Activated T-helper 2 cell treated with anti-CD3 and anti-CD28 coated beads, Interferon-gamma antibody, Interleukin-2, Interleukin-4, amounts not matched to agents 10 μg/mL and 5 μg/mL and 100 μg/mL, durations not matched to agents 14 hours and 24 hours and 36 hours (primary cell): ENCODE measurements around the gene PDZD8. TPM values are rescaled to one million over a fixed set of nuclear protein-coding genes. Genes with fewer than 3 reads are reported as not detected.
"Not testable (repeated sequence)": the region's sequence is repeated elsewhere in the genome, so short reads cannot be mapped to it uniquely, and the experiment has no call there.

Source experiments
- DNase-seq: peaks from one replicate; pipeline ENCODE4 v3.0.0; 2021; ENCODE audit warnings: low spot score
- H3K27ac Mint-ChIP-seq: one replicate; pipeline ENCODE4 v1.8.0; 2021; ENCODE audit warnings: mixed read lengths
- H3K27me3 Mint-ChIP-seq: one replicate; pipeline ENCODE4 v1.8.0; 2021; ENCODE audit warnings: low read depth, mixed read lengths
- H3K36me3 Mint-ChIP-seq: one replicate; pipeline ENCODE4 v1.8.0; 2021; ENCODE audit warnings: low read depth, mixed read lengths
- H3K4me1 Mint-ChIP-seq: one replicate; pipeline ENCODE4 v1.8.0; 2021; ENCODE audit warnings: low read depth, mixed read lengths
- H3K4me3 Mint-ChIP-seq: one replicate; pipeline ENCODE4 v1.8.0; 2021; ENCODE audit warnings: low read depth, mild to moderate bottlenecking, moderate library complexity, mixed read lengths
- H3K9me3 Mint-ChIP-seq: one replicate; pipeline ENCODE4 v1.8.0; 2021; ENCODE audit warnings: mixed read lengths
- intact Hi-C: fragments of 100-400 bp; cut with micrococcal nuclease; formaldehyde crosslinking; loops from one replicate; pipeline ENCODE4 v1.15.1; 2023
- total RNA-seq: library from RNA; stranded (reverse); gene quantifications from 2 replicates; pipeline ENCODE4 v1.2.3, GENCODE V29; 2022

The PDZD8 gene
- total RNA-seq, 1 donor from 2014 or later, result 22.0 TPM

- Mint-ChIP-seq H3K4me3 (no peak overlapping the region), H3K4me1 (no peaks in the 10 kb centered on the region), H3K27me3 (no peaks in the 10 kb centered on the region), H3K36me3 (peaks cover 9% of the 10 kb centered on the region), H3K9me3 (no peaks in the 10 kb centered on the region), H3K27ac (no peak overlapping the region)
- intact Hi-C loops, result no loop called here
- DNase-seq, result no peak
Observed at GRCh38 chr10:117294039-117294645, 81.1 kb downstream of the PDZD8 start.

- H3K4me3 Mint-ChIP-seq, H3K4me1 Mint-ChIP-seq, intact Hi-C loops, H3K36me3 Mint-ChIP-seq, DNase-seq, H3K27ac Mint-ChIP-seq, H3K27me3 Mint-ChIP-seq, H3K9me3 Mint-ChIP-seq: not testable (repeated sequence)
Observed at GRCh38 chr10:117290872-117291271, 84.4 kb downstream of the PDZD8 start.

GRCh38 chr10:117284716-117285494, 90.3 kb downstream of the PDZD8 start:
- intact Hi-C loops, result no loop called here
- Mint-ChIP-seq H3K9me3 (no peaks in the 10 kb centered on the region), H3K27me3 (no peaks in the 10 kb centered on the region), H3K4me1 (no peaks in the 10 kb centered on the region), H3K36me3 (peaks cover 26% of the 10 kb centered on the region), H3K27ac (no peak overlapping the region), H3K4me3 (no peak overlapping the region)
- DNase-seq, result no peak

GRCh38 chr10:117277675-117278074, 97.6 kb downstream of the PDZD8 start:
- no peaks in the 10 kb centered on the region for H3K36me3 Mint-ChIP-seq
- no peaks in the 10 kb centered on the region for H3K4me1 Mint-ChIP-seq
- no peaks in the 10 kb centered on the region for H3K27me3 Mint-ChIP-seq
- DNase-seq, result no peak
- no peak overlapping the region for H3K4me3 Mint-ChIP-seq
- no peaks in the 10 kb centered on the region for H3K9me3 Mint-ChIP-seq
- intact Hi-C loops, result no loop called here
- H3K27ac Mint-ChIP-seq, result no peak overlapping the region

- no peaks in the 10 kb centered on the region for H3K36me3 Mint-ChIP-seq
- H3K27me3 Mint-ChIP-seq, result peaks cover 2% of the 10 kb centered on the region
Observed at GRCh38 chr10:117275121-117275520, 100.1 kb downstream of the PDZD8 start.

GRCh38 chr10:117274509-117274908, 100.7 kb downstream of the PDZD8 start:
- Mint-ChIP-seq H3K9me3 (no peaks in the 10 kb centered on the region), H3K4me3 (no peak overlapping the region), H3K27ac (no peak overlapping the region), H3K36me3 (no peaks in the 10 kb centered on the region), H3K27me3 (peaks cover 2% of the 10 kb centered on the region), H3K4me1 (no peaks in the 10 kb centered on the region)
- intact Hi-C loops, result no loop called here
- DNase-seq, result no peak

More at GRCh38 chr10:117275121-117275520, 100.1 kb downstream of the PDZD8 start:
- no peaks in the 10 kb centered on the region for H3K4me1 Mint-ChIP-seq
- no peak overlapping the region for H3K4me3 Mint-ChIP-seq
- H3K27ac Mint-ChIP-seq, result no peak overlapping the region
- H3K9me3 Mint-ChIP-seq, result no peaks in the 10 kb centered on the region
- DNase-seq, result no peak
- intact Hi-C loops, result no loop called here

GRCh38 chr10:117273980-117274379, 101.3 kb downstream of the PDZD8 start:
- Mint-ChIP-seq H3K27me3 (peaks cover 2% of the 10 kb centered on the region), H3K36me3 (no peaks in the 10 kb centered on the region), H3K4me1 (no peaks in the 10 kb centered on the region), H3K4me3 (no peak overlapping the region), H3K9me3 (no peaks in the 10 kb centered on the region), H3K27ac (no peak overlapping the region)
- DNase-seq, result no peak
- intact Hi-C loops, result no loop called here

GRCh38 chr10:117272195-117273076, 102.8 kb downstream of the PDZD8 start:
- peaks cover 2% of the 10 kb centered on the region for H3K27me3 Mint-ChIP-seq
- DNase-seq, result no peak
- no peak overlapping the region for H3K27ac Mint-ChIP-seq
- H3K36me3 Mint-ChIP-seq, result no peaks in the 10 kb centered on the region
- H3K4me1 Mint-ChIP-seq, result no peaks in the 10 kb centered on the region
- no peak overlapping the region for H3K4me3 Mint-ChIP-seq
- intact Hi-C loops, result no loop called here
- no peaks in the 10 kb centered on the region for H3K9me3 Mint-ChIP-seq

GRCh38 chr10:117271427-117271826, 103.8 kb downstream of the PDZD8 start:
- no peak for DNase-seq
- Mint-ChIP-seq H3K9me3 (no peaks in the 10 kb centered on the region), H3K4me1 (no peaks in the 10 kb centered on the region), H3K4me3 (no peak overlapping the region), H3K27me3 (peaks cover 2% of the 10 kb centered on the region), H3K27ac (no peak overlapping the region), H3K36me3 (no peaks in the 10 kb centered on the region)
- intact Hi-C loops, result no loop called here

- DNase-seq, result no peak
- H3K4me1 Mint-ChIP-seq, result no peaks in the 10 kb centered on the region
- H3K4me3 Mint-ChIP-seq, result no peak overlapping the region
- H3K27me3 Mint-ChIP-seq, result peaks cover 2% of the 10 kb centered on the region
- H3K36me3 Mint-ChIP-seq, result no peaks in the 10 kb centered on the region
- no peak overlapping the region for H3K27ac Mint-ChIP-seq
- intact Hi-C loops, result no loop called here
- H3K9me3 Mint-ChIP-seq, result no peaks in the 10 kb centered on the region
Observed at GRCh38 chr10:117268907-117269306, 106.3 kb downstream of the PDZD8 start.

- no peaks in the 10 kb centered on the region for H3K4me1 Mint-ChIP-seq
- no peaks in the 10 kb centered on the region for H3K36me3 Mint-ChIP-seq
- intact Hi-C loops, result no loop called here
- H3K27ac Mint-ChIP-seq, result no peak overlapping the region
- H3K9me3 Mint-ChIP-seq, result no peaks in the 10 kb centered on the region
- H3K27me3 Mint-ChIP-seq, result peaks cover 2% of the 10 kb centered on the region
- DNase-seq, result no peak
- H3K4me3 Mint-ChIP-seq, result no peak overlapping the region
Observed at GRCh38 chr10:117268258-117268657, 107.0 kb downstream of the PDZD8 start.

GRCh38 chr10:117266812-117267211, 108.4 kb downstream of the PDZD8 start:
- Mint-ChIP-seq H3K27ac (no peak overlapping the region), H3K27me3 (peaks cover 2% of the 10 kb centered on the region), H3K4me1 (no peaks in the 10 kb centered on the region), H3K36me3 (no peaks in the 10 kb centered on the region), H3K4me3 (no peak overlapping the region), H3K9me3 (no peaks in the 10 kb centered on the region)
- intact Hi-C loops, result no loop called here
- DNase-seq, result no peak

- intact Hi-C loops, result no loop called here
- no peaks in the 10 kb centered on the region for H3K36me3 Mint-ChIP-seq
- H3K27ac Mint-ChIP-seq, result no peak overlapping the region
- peaks cover 2% of the 10 kb centered on the region for H3K27me3 Mint-ChIP-seq
- DNase-seq, result no peak
- no peaks in the 10 kb centered on the region for H3K9me3 Mint-ChIP-seq
- H3K4me3 Mint-ChIP-seq, result no peak overlapping the region
- H3K4me1 Mint-ChIP-seq, result no peaks in the 10 kb centered on the region
Observed at GRCh38 chr10:117266400-117266799, 108.8 kb downstream of the PDZD8 start.
